Ovary (tissue), 9 donors: Measurements from ENCODE around the gene PTPRK. TPM values are rescaled to one million over a fixed set of nuclear protein-coding genes. Genes with fewer than 3 reads are reported as not detected.

ENCODE experiments used
- DNase-seq, 5 donors: peaks; one replicate each; pipeline ENCODE4 v3.0.0-alpha.2; 2019 to 2020
- H3K27ac ChIP-seq, 2 donors: fragments of 200-600 bp; one replicate each; pipeline versions ENCODE4 v1.5.1 to v1.8.0; 2019 to 2022
- H3K27me3 ChIP-seq: fragments of 200-600 bp; one replicate; pipeline ENCODE4 v1.8.0; 2022
- H3K36me3 ChIP-seq: fragments of 200-600 bp; sonication (generic); one replicate; pipeline ENCODE4 v1.5.1; 2019
- H3K4me1 ChIP-seq: one replicate; pipeline ENCODE4 v1.8.1; 2013; ENCODE audit warnings: mild to moderate bottlenecking, moderate library complexity; ENCODE audit not compliant: insufficient read depth
- H3K4me3 ChIP-seq: fragments of 200-600 bp; sonication (generic); one replicate; pipeline ENCODE4 v1.5.1; 2017
- H3K9me3 ChIP-seq, 2 donors: fragments of 200-600 bp in 1 of 2; sonication (generic) in 1 of 2; one replicate each; pipeline versions ENCODE4 v1.5.1 to v1.8.1; 2013 to 2019; ENCODE audit warnings: mild to moderate bottlenecking in 1 of 2, moderate library complexity in 1 of 2
- CTCF ChIP-seq, 3 donors: fragments of 450-650 bp in 2 of 3; fragments of 200-600 bp in 1 of 3; IDR thresholded peaks; one replicate each; pipeline versions ENCODE4 v1.5.1 to v1.8.0; 2016 to 2022; ENCODE audit warnings: antibody characterized with exemption in 3 of 3, mild to moderate bottlenecking in 1 of 3
- EP300 ChIP-seq: sonication (generic); formaldehyde crosslinking; IDR thresholded peaks from one replicate; pipeline ENCODE4 v1.6.1; 2017; ENCODE audit warnings: antibody characterized with exemption
- POLR2A ChIP-seq: fragments of 450-650 bp; IDR thresholded peaks from one replicate; pipeline ENCODE4 v1.6.1; 2017; ENCODE audit warnings: antibody characterized with exemption, mild to moderate bottlenecking, moderate library complexity
- WGBS, 3 donors: extraction: QIAGEN DNeasy Blood & Tissue Kit in 1 of 3; methylation state at CpG; one replicate each; pipeline versions ENCODE4 v1.1.5 to v1.1.7; 2013 to 2017; 5-methylcytosine and 5-hydroxymethylcytosine counted together
- intact Hi-C, 4 donors: fragments of 100-400 bp; cut with DNase I; formaldehyde crosslinking; loops; one replicate each; pipeline versions ENCODE4 v1.11.0 to v1.15.1; 2022 to 2023
- polyA plus RNA-seq, 2 donors: library from polyadenylated mRNA; stranded (reverse); fragments of 200-250 nt in 1 of 2; fragments of 350-450 nt in 1 of 2; fragmentation: Illumina TruSeq in 1 of 2; extraction: RNeasy Lipid Tissue Mini Kit (QIAGEN cat#74804) in 1 of 2; gene quantifications; one replicate each; pipeline ENCODE4 v1.2.3, GENCODE V29; 2013 to 2014
- total RNA-seq, 7 donors: library from RNA; depleted of rRNA in 2 of 7; stranded (reverse); fragments of >200 nt in 2 of 7; fragmentation: NEBNext Ultra II Directional in 3 of 7; extraction: Animal tissue kit (Norgen Biotek cat#: 25700) in 3 of 7; gene quantifications; one replicate each; pipeline versions ENCODE4 v1.1.0 to v1.2.4, GENCODE V29; 2016 to 2023
- donor health status: DM: no; HTN: no; CAD: no; lungs with moderate emphysema.
- donor health status: DM: no; HTN: no; CAD: no.
- donor health status: Bipolar disorder and iron deficiency.
- donor health status: DM: yes; HTN: yes; CAD: no.
- donor health status: DM: no; HTN: no; CAD: no.
- donor health status: DM: yes; HTN: yes; CAD: no.

The PTPRK gene
- total and polyA plus RNA-seq, 9 donors, result 24.0 to 50.7 (median 44.1) TPM

GRCh38 chr6:127923135-127923534 lies 597.3 kb downstream of the PTPRK start:
- H3K9me3 ChIP-seq, result no peaks in the 10 kb centered on the region
- WGBS, 3 donors, result 35 to 55% (median 51%) methylated on average over 2 of the region's 2 CpGs
- H3K27ac ChIP-seq, result no peak overlapping the region
- TF ChIP-seq POLR2A (no peak), CTCF (IDR thresholded peaks at IDR 0.05) (no peak), EP300 (no peak)
- no peak overlapping the region for H3K4me3 ChIP-seq
- H3K36me3 ChIP-seq, result no peaks in the 10 kb centered on the region
- H3K27me3 ChIP-seq, result no peaks in the 10 kb centered on the region
- no peaks in the 10 kb centered on the region for H3K4me1 ChIP-seq
- intact Hi-C loops, result no loop called here
- DNase-seq, result no peak

- H3K4me1 ChIP-seq, result no peaks in the 10 kb centered on the region
- WGBS, 3 donors, result 93 to 95% (median 94%) methylated on average over 6 of the region's 6 CpGs
- intact Hi-C loops, result no loop called here
- DNase-seq, result no peak
- H3K27me3 ChIP-seq, result no peaks in the 10 kb centered on the region
- no peaks in the 10 kb centered on the region for H3K9me3 ChIP-seq
- no peak overlapping the region for H3K27ac ChIP-seq
- H3K36me3 ChIP-seq, result no peaks in the 10 kb centered on the region
- TF ChIP-seq EP300 (no peak), CTCF (IDR thresholded peaks at IDR 0.05) (no peak), POLR2A (no peak)
- H3K4me3 ChIP-seq, result no peak overlapping the region
Measured at GRCh38 chr6:127921982-127922381, 598.4 kb downstream of the PTPRK start.

- no peak for DNase-seq
- Histone ChIP-seq H3K4me3 (no peak overlapping the region), H3K4me1 (no peaks in the 10 kb centered on the region), H3K9me3 (no peaks in the 10 kb centered on the region), H3K27me3 (no peaks in the 10 kb centered on the region), H3K27ac (no peak overlapping the region), H3K36me3 (no peaks in the 10 kb centered on the region)
- no peak for TF ChIP-seq CTCF (IDR thresholded peaks at IDR 0.05)
- no peak for TF ChIP-seq POLR2A
- TF ChIP-seq EP300, result no peak
- intact Hi-C loops, result no loop called here
- 61 to 69% (median 66%) methylated on average over 3 of the region's 3 CpGs for WGBS, 3 donors
Measured at GRCh38 chr6:127920804-127921203, 599.6 kb downstream of the PTPRK start.
